B cell (primary cell): ENCODE results near the gene TMEM138. TPM values are rescaled to one million over a fixed set of nuclear protein-coding genes. Genes with fewer than 3 reads are reported as not detected.
A peak's percentile ranks its signal among the peaks of the same experiment; 100 is the strongest.

Experiments
- ATAC-seq: fragments of 200-7000 bp; cut with Tn5 transposase; one replicate; pipeline ENCODE4 v1.10.0; 2021; ENCODE audit warnings: low read depth, mild to moderate bottlenecking, moderate number of reproducible peaks, moderate library complexity
- CTCF ChIA-PET: fragments of 350-600 bp; sonication (Branson Sonifier 250); formaldehyde crosslinking; loops from one replicate; lab custom pipeline; 2021; ENCODE audit warnings: antibody characterized with exemption, inconsistent platforms; lab: Charles Lee
- POLR2A ChIA-PET: fragments of 350-600 bp; sonication (Branson Sonifier 250); formaldehyde crosslinking; loops from one replicate; lab custom pipeline; 2021; ENCODE audit warnings: antibody characterized with exemption; lab: Charles Lee
- DNase-seq: peaks from one replicate; pipeline ENCODE4 v3.0.0; 2013
- H2AFZ ChIP-seq: 2 replicates; pipeline ENCODE4 v1.6.1; 2012; ENCODE audit warnings: mild to moderate bottlenecking, low read depth, low read length; ENCODE audit not compliant: insufficient read depth, poor library complexity, severe bottlenecking
- H3K27ac ChIP-seq, 2 donors: 1 replicate in 1 of 2; 2 replicates in 1 of 2; pipeline ENCODE4 v1.5.1; 2012 to 2013; ENCODE audit warnings: low read length in 2 of 2, mild to moderate bottlenecking in 2 of 2, moderate library complexity in 1 of 2
- H3K27me3 ChIP-seq, 4 experiments: fragments of 200-600 bp in 1 of 4; sonication (generic) in 1 of 4; replicated peaks in 1 of 4; 1 replicate in 2 of 4; 2 replicates in 2 of 4; pipeline versions ENCODE4 v1.6.1 to v1.7.0; 2013 to 2016; ENCODE audit warnings: low read length in 3 of 4, mild to moderate bottlenecking in 2 of 4, mixed read lengths in 1 of 4, moderate library complexity in 1 of 4; ENCODE audit not compliant: insufficient read depth in 4 of 4, control insufficient read depth in 3 of 4; ENCODE audit errors: control extremely low read depth in 1 of 4
- H3K36me3 ChIP-seq, 2 experiments: replicated peaks in 1 of 2; 1 replicate in 1 of 2; 2 replicates in 1 of 2; pipeline versions ENCODE4 v1.6.1 to v1.7.1; 2013; ENCODE audit warnings: low read length in 1 of 2; ENCODE audit not compliant: insufficient read depth in 2 of 2, control insufficient read depth in 1 of 2; ENCODE audit errors: control extremely low read depth in 1 of 2, extremely low read depth in 1 of 2
- H3K4me1 ChIP-seq, 2 donors: fragments of 200-600 bp in 1 of 2; sonication (generic) in 1 of 2; 1 replicate in 1 of 2; 2 replicates in 1 of 2; pipeline versions ENCODE4 v1.5.1 to v1.6.1; 2013 to 2017; ENCODE audit warnings: low read length in 2 of 2; ENCODE audit not compliant: control insufficient read depth in 2 of 2, insufficient read depth in 2 of 2
- H3K4me2 ChIP-seq: replicated peaks from 2 replicates; pipeline ENCODE3; 2012; ENCODE audit warnings: mild to moderate bottlenecking, low read depth, low read length; ENCODE audit not compliant: poor library complexity, severe bottlenecking
- H3K4me3 ChIP-seq, 5 experiments: fragments of 200-600 bp in 1 of 5; sonication (generic) in 1 of 5; 1 replicate in 3 of 5; 2 replicates in 2 of 5; pipeline versions ENCODE4 v1.5.1 to v1.7.0; 2011 to 2016; ENCODE audit warnings: low read length in 4 of 5, mild to moderate bottlenecking in 4 of 5, low read depth in 2 of 5, control low read depth in 1 of 5, moderate library complexity in 1 of 5; ENCODE audit not compliant: insufficient read depth in 1 of 5; ENCODE audit errors: control extremely low read depth in 1 of 5, extremely low read depth in 1 of 5
- H3K79me2 ChIP-seq: fragments of 200-600 bp; sonication (generic); one replicate; pipeline ENCODE4 v1.6.0; 2016; ENCODE audit warnings: low read length; ENCODE audit not compliant: control insufficient read depth, insufficient read depth
- H3K9ac ChIP-seq: fragments of 200-600 bp; sonication (generic); 2 replicates; pipeline ENCODE4 v1.6.1; 2017; ENCODE audit warnings: mild to moderate bottlenecking, low read length, moderate library complexity
- H3K9me3 ChIP-seq, 3 donors: one replicate each; pipeline versions ENCODE4 v1.6.1 to v1.7.1; 2013; ENCODE audit warnings: low read length in 2 of 3; ENCODE audit not compliant: control insufficient read depth in 2 of 3, insufficient read depth in 1 of 3; ENCODE audit errors: control extremely low read depth in 1 of 3
- H4K20me1 ChIP-seq: 2 replicates; pipeline ENCODE4 v1.6.0; 2012; ENCODE audit warnings: mild to moderate bottlenecking, low read length; ENCODE audit not compliant: insufficient read depth, control insufficient read depth, poor library complexity, severe bottlenecking
- H3K27ac Mint-ChIP-seq: one replicate; pipeline ENCODE4 v1.8.0; 2021; ENCODE audit warnings: mixed read lengths
- H3K27me3 Mint-ChIP-seq: one replicate; pipeline ENCODE4 v1.8.0; 2021; ENCODE audit warnings: mixed read lengths
- H3K4me1 Mint-ChIP-seq: one replicate; pipeline ENCODE4 v1.8.0; 2021; ENCODE audit warnings: mixed read lengths
- H3K4me3 Mint-ChIP-seq: one replicate; pipeline ENCODE4 v1.8.0; 2021; ENCODE audit warnings: mixed read lengths
- H3K9me3 Mint-ChIP-seq: one replicate; pipeline ENCODE4 v1.8.0; 2022; ENCODE audit warnings: mixed read lengths; ENCODE audit not compliant: insufficient read depth
- CTCF ChIP-seq: fragments of 200-600 bp; IDR thresholded peaks from one replicate; pipeline ENCODE4 v1.8.0; 2022; ENCODE audit warnings: antibody characterized with exemption, mild to moderate bottlenecking
- EZH2 ChIP-seq: IDR thresholded peaks from 2 replicates; pipeline ENCODE4 v1.6.1; 2012; ENCODE audit warnings: borderline replicate concordance, low read depth, mild to moderate bottlenecking, moderate library complexity, low read length; ENCODE audit not compliant: insufficient read depth, poor library complexity, severe bottlenecking
- WGBS: methylation state at CpG from one replicate; pipeline ENCODE4 v1.1.5; 2013; ENCODE audit warnings: missing lambda C conversion rate; ENCODE audit not compliant: insufficient coverage; 5-methylcytosine and 5-hydroxymethylcytosine counted together
- intact Hi-C: fragments of 100-400 bp; cut with micrococcal nuclease; formaldehyde crosslinking; loops from one replicate; pipeline ENCODE4 v1.10.0; 2022
- polyA plus RNA-seq: library from polyadenylated mRNA; depleted of rRNA; stranded (reverse); fragments of >200 nt; gene quantifications from 2 replicates; pipeline ENCODE4 v1.2.3, GENCODE V29; 2012
- total RNA-seq, 2 donors: library from RNA; stranded (reverse); fragments of 120-200 nt in 1 of 2; gene quantifications; 1 replicate in 1 of 2; 2 replicates in 1 of 2; pipeline versions ENCODE4 v1.2.3 to v1.2.4, GENCODE V29; 2013 to 2022

Gene TMEM138
- total and polyA plus RNA-seq, 2 donors (not counting 1 experiment from before 2014, with no cell fraction given), result 66.6 to 84.3 TPM

- Histone ChIP-seq H2AFZ (no peak overlapping the region), H3K36me3 (peaks cover 0 to 32% of the 10 kb centered on the region in 2 experiments), H4K20me1 (peaks cover 39% of the 10 kb centered on the region), H3K79me2 (peaks cover 81% of the 10 kb centered on the region), H3K4me2 (peak overlapping the region; percentile 86), H3K9ac (peak overlapping the region; percentile 73), H3K27ac (peak overlapping the region; percentile 93 to 95), H3K27me3 (no peaks in the 10 kb centered on the region), H3K4me3 (peak overlapping the region in 4 of 5 experiments; percentile 24 to 85 (median 76)), H3K4me1 (peaks cover 69 to 81% of the 10 kb centered on the region in 2 donors), H3K9me3 (no peaks in the 10 kb centered on the region)
- intact Hi-C loops, result loop anchor here (1.0 to 10.0 kb wide), 4 partner anchors 28 to 1199 kb away; partner anchors contain the start of genes INCENP and TMEM109
- peak overlapping the region; percentile 99 for H3K27ac Mint-ChIP-seq
- H3K4me3 Mint-ChIP-seq, result peak overlapping the region; percentile 95
- whole genome bisulfite sequencing, result 13% methylated on average over 6 of the region's 9 CpGs
- H3K4me1 Mint-ChIP-seq, result peaks cover 71% of the 10 kb centered on the region
- peak; percentile 66 for ATAC-seq
- DNase-seq, result peak; percentile 93
- no peaks in the 10 kb centered on the region for H3K27me3 Mint-ChIP-seq
- ChIA-PET POLR2A (interaction anchor here (0.5 to 2.7 kb wide), 8 partner anchors 9 to 1524 kb away, joined by 3 to 29 read pairs (median 4); partner anchors contain the start of genes DDB1, TKFC and TMEM216), CTCF (interaction anchor here (0.9 to 20.9 kb wide), 7 partner anchors 12 to 78 kb away, joined by 3 to 436 read pairs (median 12); partner anchors contain the start of genes CPSF7, DDB1, SDHAF2 and TKFC)
- TF ChIP-seq CTCF (no peak), EZH2 (no peak)
- H3K9me3 Mint-ChIP-seq, result no peaks in the 10 kb centered on the region
These were observed 4.8 kb upstream of the TMEM138 start for GRCh38 chr11:61357233-61357893.

- Mint-ChIP-seq H3K27ac (peak overlapping the region; percentile 99), H3K27me3 (no peaks in the 10 kb centered on the region), H3K9me3 (no peaks in the 10 kb centered on the region), H3K4me1 (peaks cover 71% of the 10 kb centered on the region), H3K4me3 (peak overlapping the region; percentile 95)
- Histone ChIP-seq H3K4me3 (peak overlapping the region in 4 of 5 experiments; percentile 22 to 33 (median 26)), H3K27me3 (no peaks in the 10 kb centered on the region), H3K9ac (peak overlapping the region; percentile 36), H3K79me2 (peaks cover 81% of the 10 kb centered on the region), H3K27ac (peak overlapping the region; percentile 93 to 95), H4K20me1 (peaks cover 34% of the 10 kb centered on the region), H2AFZ (no peak overlapping the region), H3K9me3 (no peaks in the 10 kb centered on the region), H3K36me3 (peaks cover 0 to 27% of the 10 kb centered on the region in 2 experiments), H3K4me1 (peaks cover 71 to 83% of the 10 kb centered on the region in 2 donors), H3K4me2 (peak overlapping the region; percentile 86)
- POLR2A ChIA-PET, result interaction anchor here (0.5 to 2.7 kb wide), 9 partner anchors 10 to 1524 kb away, joined by 3 to 29 read pairs (median 4); partner anchors contain the start of genes DDB1, TKFC and TMEM216
- intact Hi-C loops, result loop anchor here (1.0 to 10.0 kb wide), 4 partner anchors 27 to 1199 kb away; partner anchors contain the start of genes INCENP and TMEM109
- CTCF ChIA-PET, result interaction anchor here (2.9 to 20.9 kb wide), 4 partner anchors 12 to 77 kb away, joined by 12 to 436 read pairs (median 110); partner anchors contain the start of genes DDB1 and TKFC
- ATAC-seq, result no peak
- no peak for DNase-seq
- 7% methylated on average over 2 of the region's 6 CpGs for WGBS
- TF ChIP-seq EZH2 (no peak), CTCF (no peak)
These were observed 4.3 kb upstream of the TMEM138 start for GRCh38 chr11:61357894-61358239.
